Breast epithelium (tissue), 4 donors: ENCODE results near the gene RPL5. TPM values are rescaled to one million over a fixed set of nuclear protein-coding genes. Genes with fewer than 3 reads are reported as not detected.

Source experiments
- DNase-seq, 2 donors: peaks; one replicate each; pipeline ENCODE4 v3.0.0-alpha.2; 2019; ENCODE audit warnings: low spot score in 2 of 2
- H3K27ac ChIP-seq, 2 donors: fragments of 200-600 bp; sonication (generic) in 1 of 2; one replicate each; pipeline ENCODE4 v1.5.1; 2016 to 2019; ENCODE audit warnings: mild to moderate bottlenecking in 1 of 2
- H3K27me3 ChIP-seq, 2 donors: fragments of 200-600 bp; sonication (generic) in 1 of 2; one replicate each; pipeline versions ENCODE4 v1.5.1 to v1.6.0; 2017 to 2019; ENCODE audit warnings: control low read depth in 1 of 2, mild to moderate bottlenecking in 1 of 2
- H3K36me3 ChIP-seq: fragments of 200-600 bp; one replicate; pipeline ENCODE4 v1.5.1; 2019
- H3K4me1 ChIP-seq, 2 donors: fragments of 200-600 bp; sonication (generic); one replicate each; pipeline ENCODE4 v1.5.1; 2016 to 2019; ENCODE audit warnings: control low read depth in 1 of 2
- H3K4me3 ChIP-seq, 3 donors: fragments of 200-600 bp; sonication (generic); 1 replicate in 2 of 3; 2 replicates in 1 of 3; pipeline ENCODE4 v1.5.1; 2016 to 2019; ENCODE audit warnings: mild to moderate bottlenecking in 3 of 3, moderate library complexity in 2 of 3
- H3K9me3 ChIP-seq, 2 donors: fragments of 200-600 bp; sonication (generic) in 1 of 2; one replicate each; pipeline ENCODE4 v1.5.1; 2016 to 2019; ENCODE audit warnings: control low read depth in 1 of 2
- CTCF ChIP-seq, 3 donors: fragments of 450-650 bp; IDR thresholded peaks; one replicate each; pipeline ENCODE4 v1.5.1; 2016 to 2017; ENCODE audit warnings: antibody characterized with exemption in 3 of 3, mild to moderate bottlenecking in 3 of 3, moderate library complexity in 3 of 3
- POLR2A ChIP-seq: fragments of 450-650 bp; IDR thresholded peaks from one replicate; pipeline ENCODE4 v1.6.1; 2016; ENCODE audit warnings: antibody characterized with exemption, mild to moderate bottlenecking, moderate library complexity
- POLR2AphosphoS5 ChIP-seq, 3 donors: sonication (generic); formaldehyde crosslinking; IDR thresholded peaks; one replicate each; pipeline ENCODE4 v1.6.1; 2017; ENCODE audit warnings: antibody characterized with exemption in 3 of 3
- intact Hi-C: fragments of 100-400 bp; cut with DNase I; formaldehyde crosslinking; loops from one replicate; pipeline ENCODE4 v1.15.1; 2023; ENCODE audit warnings: low total_unique reads
- total RNA-seq, 3 donors: library from RNA; depleted of rRNA; stranded (reverse); fragments of >200 nt; gene quantifications; one replicate each; pipeline ENCODE4 v1.1.0, GENCODE V29; 2016

Gene RPL5
- total RNA-seq, 3 donors from 2014 or later, result 1,682 to 2,363 (median 2,105) TPM

- no peak overlapping the region for H3K27ac ChIP-seq
- H3K36me3 ChIP-seq, result peaks cover 10% of the 10 kb centered on the region
- TF ChIP-seq POLR2AphosphoS5 (IDR thresholded peaks at IDR 0.05) (no peak), POLR2A (no peak), CTCF (IDR thresholded peaks at IDR 0.05) (no peak)
- H3K4me1 ChIP-seq, result no peaks in the 10 kb centered on the region
- H3K27me3 ChIP-seq, result no peaks in the 10 kb centered on the region
- intact Hi-C loops, result no loop called here
- H3K9me3 ChIP-seq, result no peaks in the 10 kb centered on the region
- no peak overlapping the region for H3K4me3 ChIP-seq
- DNase-seq, result no peak
These were observed 12.6 kb downstream of the RPL5 start for GRCh38 chr1:92844439-92844838.

- TF ChIP-seq POLR2AphosphoS5 (IDR thresholded peaks at IDR 0.05), result no peak
- TF ChIP-seq CTCF (IDR thresholded peaks at IDR 0.05), result no peak
- no peak for TF ChIP-seq POLR2A
- no peak overlapping the region for H3K4me3 ChIP-seq
- no peak for DNase-seq
- H3K36me3 ChIP-seq, result peaks cover 10% of the 10 kb centered on the region
- intact Hi-C loops, result no loop called here
- H3K27me3 ChIP-seq, result no peaks in the 10 kb centered on the region
- H3K27ac ChIP-seq, result no peak overlapping the region
- no peaks in the 10 kb centered on the region for H3K4me1 ChIP-seq
- H3K9me3 ChIP-seq, result no peaks in the 10 kb centered on the region
These were observed 14.1 kb downstream of the RPL5 start for GRCh38 chr1:92845908-92846307.

DNA sequence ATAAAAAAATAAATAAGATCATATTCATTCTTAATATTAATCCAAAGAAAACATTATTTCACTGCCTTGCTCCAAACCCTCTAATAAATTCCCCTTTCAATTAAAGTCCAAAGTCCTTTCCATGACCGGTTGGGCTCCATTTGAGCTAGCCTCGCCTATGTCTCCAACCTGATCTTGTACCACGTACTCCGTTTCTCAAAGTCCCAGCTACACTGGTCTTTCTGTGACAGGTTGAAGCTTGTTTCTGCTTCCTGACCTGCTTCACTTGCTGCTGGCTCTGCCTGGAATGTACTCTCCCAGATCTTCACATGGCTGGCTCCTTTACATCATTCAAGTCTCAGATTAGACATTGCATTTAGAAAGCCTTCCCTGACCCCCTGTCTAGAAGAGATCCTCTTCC, 16.4 kb downstream of the RPL5 start:
- TF ChIP-seq POLR2A, result no peak
- no peak for TF ChIP-seq CTCF (IDR thresholded peaks at IDR 0.05)
- TF ChIP-seq POLR2AphosphoS5 (IDR thresholded peaks at IDR 0.05), result no peak
- Histone ChIP-seq H3K36me3 (peaks cover 9% of the 10 kb centered on the region), H3K27me3 (no peaks in the 10 kb centered on the region), H3K4me1 (no peaks in the 10 kb centered on the region), H3K9me3 (no peaks in the 10 kb centered on the region), H3K27ac (no peak overlapping the region), H3K4me3 (no peak overlapping the region)
- no peak for DNase-seq
- intact Hi-C loops, result no loop called here

- H3K27me3 ChIP-seq, result no peaks in the 10 kb centered on the region
- H3K4me3 ChIP-seq, result no peak overlapping the region
- H3K4me1 ChIP-seq, result no peaks in the 10 kb centered on the region
- intact Hi-C loops, result no loop called here
- DNase-seq, result no peak
- no peaks in the 10 kb centered on the region for H3K9me3 ChIP-seq
- no peaks in the 10 kb centered on the region for H3K36me3 ChIP-seq
- TF ChIP-seq POLR2A (no peak), CTCF (IDR thresholded peaks at IDR 0.05) (no peak), POLR2AphosphoS5 (IDR thresholded peaks at IDR 0.05) (no peak)
- no peak overlapping the region for H3K27ac ChIP-seq
These were observed 18.2 kb downstream of the RPL5 start for GRCh38 chr1:92850019-92850418.

GRCh38 chr1:92851729-92852128, 19.9 kb downstream of the RPL5 start:
- H3K27me3 ChIP-seq, result no peaks in the 10 kb centered on the region
- TF ChIP-seq CTCF (IDR thresholded peaks at IDR 0.05) (no peak), POLR2AphosphoS5 (IDR thresholded peaks at IDR 0.05) (no peak), POLR2A (no peak)
- no peaks in the 10 kb centered on the region for H3K4me1 ChIP-seq
- H3K36me3 ChIP-seq, result no peaks in the 10 kb centered on the region
- no peak for DNase-seq
- intact Hi-C loops, result no loop called here
- H3K9me3 ChIP-seq, result no peaks in the 10 kb centered on the region
- H3K4me3 ChIP-seq, result no peak overlapping the region
- H3K27ac ChIP-seq, result no peak overlapping the region
